Measurements from ENCODE around the gene EDNRA. TPM values are rescaled to one million over a fixed set of nuclear protein-coding genes. Genes with fewer than 3 reads are reported as not detected.

EDNRA gene
- total RNA-seq, 1 donor from 2014 or later: 37.6 TPM

GRCh38 chr4:147581606-147582350 lies 100.9 kb downstream of the EDNRA start:
- H3K9me3 Mint-ChIP-seq: peaks cover 5% of the 10 kb centered on the region
- DNase-seq (ENCODE audit: extremely low spot score, unreplicated experiment): no peak
- no peak overlapping the region for H3K4me3 Mint-ChIP-seq
- peaks cover 5% of the 10 kb centered on the region for H3K4me1 Mint-ChIP-seq (ENCODE audit: unreplicated experiment)
- H3K27ac Mint-ChIP-seq: no peak overlapping the region
- H3K36me3 Mint-ChIP-seq: no peaks in the 10 kb centered on the region
- TF ChIP-seq CTCF (conservative IDR thresholded peaks at IDR 0.05): no peak
- H3K27me3 Mint-ChIP-seq: no peaks in the 10 kb centered on the region

GRCh38 chr4:147582386-147583060 lies 101.6 kb downstream of the EDNRA start:
- H3K27ac Mint-ChIP-seq: no peak overlapping the region
- H3K36me3 Mint-ChIP-seq: no peaks in the 10 kb centered on the region
- no peaks in the 10 kb centered on the region for H3K27me3 Mint-ChIP-seq
- H3K9me3 Mint-ChIP-seq: peaks cover 5% of the 10 kb centered on the region
- H3K4me1 Mint-ChIP-seq (ENCODE audit: unreplicated experiment): peaks cover 10% of the 10 kb centered on the region
- H3K4me3 Mint-ChIP-seq: no peak overlapping the region
- no peak for DNase-seq (ENCODE audit: extremely low spot score, unreplicated experiment)
- no peak for TF ChIP-seq CTCF (conservative IDR thresholded peaks at IDR 0.05)

GRCh38 chr4:147583876-147584275 lies 103.0 kb downstream of the EDNRA start:
- H3K36me3 Mint-ChIP-seq: no peaks in the 10 kb centered on the region
- H3K4me3 Mint-ChIP-seq: no peak overlapping the region
- peaks cover 13% of the 10 kb centered on the region for H3K4me1 Mint-ChIP-seq (ENCODE audit: unreplicated experiment)
- no peak overlapping the region for H3K27ac Mint-ChIP-seq
- peaks cover 5% of the 10 kb centered on the region for H3K9me3 Mint-ChIP-seq
- TF ChIP-seq CTCF (conservative IDR thresholded peaks at IDR 0.05): no peak
- no peak for DNase-seq (ENCODE audit: extremely low spot score, unreplicated experiment)
- H3K27me3 Mint-ChIP-seq: no peaks in the 10 kb centered on the region

GRCh38 chr4:147586032-147586431 lies 105.1 kb downstream of the EDNRA start:
- Mint-ChIP-seq H3K4me1 (ENCODE audit: unreplicated experiment) (peaks cover 22% of the 10 kb centered on the region), H3K4me3 (no peak overlapping the region), H3K27me3 (no peaks in the 10 kb centered on the region), H3K27ac (no peak overlapping the region), H3K36me3 (no peaks in the 10 kb centered on the region), H3K9me3 (peaks cover 5% of the 10 kb centered on the region)
- no peak for TF ChIP-seq CTCF (conservative IDR thresholded peaks at IDR 0.05)
- no peak for DNase-seq (ENCODE audit: extremely low spot score, unreplicated experiment)

GRCh38 chr4:147586637-147587036 lies 105.7 kb downstream of the EDNRA start:
- no peak overlapping the region for H3K4me3 Mint-ChIP-seq
- no peaks in the 10 kb centered on the region for H3K36me3 Mint-ChIP-seq
- H3K9me3 Mint-ChIP-seq: peaks cover 5% of the 10 kb centered on the region
- H3K4me1 Mint-ChIP-seq (ENCODE audit: unreplicated experiment): peaks cover 21% of the 10 kb centered on the region
- H3K27ac Mint-ChIP-seq: no peak overlapping the region
- no peak for TF ChIP-seq CTCF (conservative IDR thresholded peaks at IDR 0.05)
- DNase-seq (ENCODE audit: extremely low spot score, unreplicated experiment): no peak
- no peaks in the 10 kb centered on the region for H3K27me3 Mint-ChIP-seq
